Testis (tissue), 2 donors: ENCODE data around the gene PTPN13.

Experiments used
- POLR2A ChIP-seq: fragments of 450-650 bp; IDR thresholded peaks from one replicate; pipeline ENCODE4 v1.6.1; 2017; ENCODE audit warnings: antibody characterized with exemption, mild to moderate bottlenecking, moderate library complexity
- TF ChIP-seq, protein P1 (sequence below), 3 experiments: fragments of 450-650 bp in 2 of 3; fragments of 200-600 bp in 1 of 3; sonication (generic) in 1 of 3; IDR thresholded peaks; one replicate each; pipeline ENCODE4 v1.5.1; 2016 to 2019; ENCODE audit warnings: antibody characterized with exemption in 3 of 3, mild to moderate bottlenecking in 2 of 3, moderate library complexity in 1 of 3

DNA sequence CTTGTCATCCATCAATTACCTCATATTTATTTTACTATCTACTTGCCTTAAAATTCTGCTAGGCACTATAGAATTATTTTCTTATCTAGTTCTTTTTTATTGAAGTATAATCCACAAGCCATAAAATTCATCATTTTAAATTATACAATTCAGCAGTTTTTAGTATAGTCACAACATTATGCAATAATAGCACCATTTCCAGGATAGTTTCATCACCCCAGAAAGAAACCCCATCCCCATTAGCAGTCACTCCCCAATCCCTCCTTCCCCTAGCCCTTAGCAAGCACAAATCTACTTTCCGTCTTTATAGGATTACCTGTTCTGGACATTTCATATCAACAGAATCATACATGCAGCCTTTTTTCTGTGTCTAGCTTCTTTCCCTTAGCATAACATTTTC, 239.5 kb downstream of the PTPN13 start:
- TF ChIP-seq, protein P1, sequence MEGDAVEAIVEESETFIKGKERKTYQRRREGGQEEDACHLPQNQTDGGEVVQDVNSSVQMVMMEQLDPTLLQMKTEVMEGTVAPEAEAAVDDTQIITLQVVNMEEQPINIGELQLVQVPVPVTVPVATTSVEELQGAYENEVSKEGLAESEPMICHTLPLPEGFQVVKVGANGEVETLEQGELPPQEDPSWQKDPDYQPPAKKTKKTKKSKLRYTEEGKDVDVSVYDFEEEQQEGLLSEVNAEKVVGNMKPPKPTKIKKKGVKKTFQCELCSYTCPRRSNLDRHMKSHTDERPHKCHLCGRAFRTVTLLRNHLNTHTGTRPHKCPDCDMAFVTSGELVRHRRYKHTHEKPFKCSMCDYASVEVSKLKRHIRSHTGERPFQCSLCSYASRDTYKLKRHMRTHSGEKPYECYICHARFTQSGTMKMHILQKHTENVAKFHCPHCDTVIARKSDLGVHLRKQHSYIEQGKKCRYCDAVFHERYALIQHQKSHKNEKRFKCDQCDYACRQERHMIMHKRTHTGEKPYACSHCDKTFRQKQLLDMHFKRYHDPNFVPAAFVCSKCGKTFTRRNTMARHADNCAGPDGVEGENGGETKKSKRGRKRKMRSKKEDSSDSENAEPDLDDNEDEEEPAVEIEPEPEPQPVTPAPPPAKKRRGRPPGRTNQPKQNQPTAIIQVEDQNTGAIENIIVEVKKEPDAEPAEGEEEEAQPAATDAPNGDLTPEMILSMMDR (IDR thresholded peaks at IDR 0.05): no peak
- TF ChIP-seq POLR2A: no peak
